WTC11 (cell line): Measurements from ENCODE around the gene SOX9. TPM values are rescaled to one million over a fixed set of nuclear protein-coding genes. Genes with fewer than 3 reads are reported as not detected.

Experiments
- ATAC-seq: fragments of 200-7000 bp; cut with Tn5 transposase; 2 replicates; pipeline ENCODE4 v1.10.0; 2021; ENCODE audit warnings: mild to moderate bottlenecking, moderate library complexity
- CTCF ChIA-PET: fragments of 300-600 bp; sonication (Branson Sonifier 250); formaldehyde crosslinking; loops from one replicate; lab custom pipeline; 2021; ENCODE audit warnings: antibody characterized with exemption; lab: Charles Lee
- POLR2A ChIA-PET: fragments of 350-600 bp; sonication (Branson Sonifier 250); formaldehyde crosslinking; loops from one replicate; lab custom pipeline; 2021; ENCODE audit warnings: antibody characterized with exemption; lab: Charles Lee
- DNase-seq: peaks from one replicate; pipeline ENCODE4 v3.0.0; 2021; ENCODE audit warnings: low spot score
- H3K27ac Mint-ChIP-seq: 2 replicates; pipeline ENCODE4 v1.8.0; 2021; ENCODE audit warnings: mixed read lengths
- H3K27me3 Mint-ChIP-seq: 2 replicates; pipeline ENCODE4 v1.8.0; 2021; ENCODE audit warnings: low read depth, mild to moderate bottlenecking, moderate library complexity, mixed read lengths
- H3K36me3 Mint-ChIP-seq: 2 replicates; pipeline ENCODE4 v1.8.0; 2021; ENCODE audit warnings: mixed read lengths
- H3K4me1 Mint-ChIP-seq: 2 replicates; pipeline ENCODE4 v1.8.0; 2022; ENCODE audit warnings: mixed read lengths
- H3K4me3 Mint-ChIP-seq: 2 replicates; pipeline ENCODE4 v1.8.0; 2021; ENCODE audit warnings: mild to moderate bottlenecking, moderate library complexity, mixed read lengths
- H3K9me3 Mint-ChIP-seq: 2 replicates; pipeline ENCODE4 v1.8.0; 2021; ENCODE audit warnings: mixed read lengths
- ELF4 ChIP-seq: sonication (generic); formaldehyde crosslinking; IDR thresholded peaks from 2 replicates; pipeline ENCODE4 v1.8.1; 2022; ENCODE audit warnings: low read depth, mild to moderate bottlenecking, moderate library complexity, missing genetic modification reagents
- GTF2I ChIP-seq: fragments of 250-450 bp; sonication (Bioruptor Pico); conservative IDR thresholded peaks from 2 replicates; pipeline ENCODE4 v1.4.0; 2021; ENCODE audit warnings: mild to moderate bottlenecking
- KAT7 ChIP-seq: sonication (generic); formaldehyde crosslinking; IDR thresholded peaks from 2 replicates; pipeline ENCODE4 v1.8.1; 2023; ENCODE audit warnings: missing genetic modification reagents, mild to moderate bottlenecking, borderline replicate concordance
- MXD4 ChIP-seq: fragments of 250-450 bp; sonication (Bioruptor Pico); IDR thresholded peaks from 2 replicates; pipeline ENCODE4 v1.8.0; 2021; ENCODE audit warnings: mild to moderate bottlenecking, moderate library complexity, borderline replicate concordance
- NFATC4 ChIP-seq: fragments of 250-450 bp; sonication (Bioruptor Pico); IDR thresholded peaks from 2 replicates; pipeline ENCODE4 v1.9.0; 2021; ENCODE audit warnings: mild to moderate bottlenecking
- NFE2L1 ChIP-seq: sonication (generic); formaldehyde crosslinking; IDR thresholded peaks from 2 replicates; pipeline ENCODE4 v1.8.1; 2023; ENCODE audit warnings: missing genetic modification reagents
- NR2C2 ChIP-seq: sonication (generic); formaldehyde crosslinking; IDR thresholded peaks from 2 replicates; pipeline ENCODE4 v1.8.0; 2022; ENCODE audit warnings: mild to moderate bottlenecking, missing genetic modification reagents
- SOX15 ChIP-seq: fragments of 250-450 bp; sonication (Bioruptor Pico); IDR thresholded peaks from 2 replicates; pipeline ENCODE4 v1.9.0; 2021; ENCODE audit warnings: mild to moderate bottlenecking
- TEAD4 ChIP-seq: sonication (generic); formaldehyde crosslinking; IDR thresholded peaks from 2 replicates; pipeline ENCODE4 v1.8.0; 2022; ENCODE audit warnings: mild to moderate bottlenecking, missing genetic modification reagents
- ZNF138 ChIP-seq: sonication (generic); formaldehyde crosslinking; conservative IDR thresholded peaks from 2 replicates; pipeline ENCODE4 v1.8.1; 2022; ENCODE audit warnings: mild to moderate bottlenecking, moderate library complexity, missing genetic modification reagents
- ZNF423 ChIP-seq: fragments of 250-450 bp; sonication (Bioruptor Pico); IDR thresholded peaks from 2 replicates; pipeline ENCODE4 v2.1.2; 2022; ENCODE audit warnings: mild to moderate bottlenecking, moderate library complexity
- total RNA-seq: library from RNA; stranded (reverse); gene quantifications from 3 replicates; pipeline ENCODE4 v1.2.3, GENCODE V29; 2021
- TF ChIP-seq, protein P1 (sequence below): fragments of 250-450 bp; sonication (Bioruptor Pico); IDR thresholded peaks from 2 replicates; pipeline ENCODE4 v1.9.0; 2021; ENCODE audit warnings: moderate library complexity, mild to moderate bottlenecking, inconsistent platforms, borderline replicate concordance
- TF ChIP-seq, protein P2 (sequence below): sonication (generic); formaldehyde crosslinking; conservative IDR thresholded peaks from 2 replicates; pipeline ENCODE4 v1.8.1; 2022; ENCODE audit warnings: mild to moderate bottlenecking, missing genetic modification reagents
- TF ChIP-seq, protein P3 (sequence below): fragments of 250-450 bp; sonication (Bioruptor Pico); IDR thresholded peaks from 2 replicates; pipeline ENCODE4 v1.9.0; 2021; ENCODE audit warnings: mild to moderate bottlenecking
- TF ChIP-seq, protein P4 (sequence below): sonication (generic); formaldehyde crosslinking; IDR thresholded peaks from 2 replicates; pipeline ENCODE4 v1.8.1; 2023; ENCODE audit warnings: mild to moderate bottlenecking, missing genetic modification reagents, moderate library complexity
- TF ChIP-seq, protein P5 (sequence below): sonication (generic); formaldehyde crosslinking; IDR thresholded peaks from 2 replicates; pipeline ENCODE4 v1.8.0; 2022; ENCODE audit warnings: mild to moderate bottlenecking, missing genetic modification reagents
- TF ChIP-seq, protein P6 (sequence below): sonication (generic); formaldehyde crosslinking; IDR thresholded peaks from 2 replicates; pipeline ENCODE4 v1.8.1; 2022; ENCODE audit warnings: low read depth, missing genetic modification reagents, borderline replicate concordance
- TF ChIP-seq, protein P7 (sequence below): sonication (generic); formaldehyde crosslinking; IDR thresholded peaks from 2 replicates; pipeline ENCODE4 v1.8.1; 2022; ENCODE audit warnings: missing genetic modification reagents, borderline replicate concordance
- TF ChIP-seq, protein P8 (sequence below): sonication (generic); formaldehyde crosslinking; IDR thresholded peaks from 2 replicates; pipeline ENCODE4 v1.8.1; 2023; ENCODE audit warnings: mild to moderate bottlenecking, missing genetic modification reagents, moderate library complexity
- TF ChIP-seq, protein P9 (sequence below): fragments of 250-450 bp; sonication (Bioruptor Pico); IDR thresholded peaks from 2 replicates; pipeline ENCODE4 v1.9.0; 2021; ENCODE audit warnings: mild to moderate bottlenecking, borderline replicate concordance

Gene SOX9
- total RNA-seq, 1 experiment from 2014 or later = 8.1 TPM

DNA sequence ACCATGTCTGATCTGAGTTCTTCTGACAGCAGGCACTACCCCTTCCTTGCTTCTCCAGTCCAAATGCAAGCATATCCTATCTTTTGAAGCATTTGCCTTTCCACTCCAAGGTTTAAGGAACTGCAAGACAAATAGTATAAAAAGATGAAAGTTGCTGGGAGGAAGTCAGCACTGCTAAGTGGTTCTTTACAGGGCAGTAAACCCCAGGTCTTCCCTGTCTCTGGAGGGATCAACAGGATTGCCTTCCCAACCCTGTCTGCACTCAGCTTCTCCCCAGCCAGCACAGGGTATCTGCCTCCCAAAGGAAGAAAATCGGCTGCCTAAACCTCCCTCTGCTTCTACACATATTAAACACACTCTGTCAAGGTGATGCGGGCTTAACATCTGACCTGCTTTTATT lies 46.8 kb downstream of the SOX9 start:
- Mint-ChIP-seq H3K4me1 (peaks cover 36% of the 10 kb centered on the region), H3K27me3 (no peaks in the 10 kb centered on the region), H3K4me3 (no peak overlapping the region), H3K27ac (no peak overlapping the region), H3K9me3 (peaks cover 2% of the 10 kb centered on the region), H3K36me3 (peaks cover 1% of the 10 kb centered on the region; the same call in 1 of the 2 replicates)
- ChIA-PET POLR2A (no interaction called here), CTCF (no interaction called here)
- TF ChIP-seq, protein P1, sequence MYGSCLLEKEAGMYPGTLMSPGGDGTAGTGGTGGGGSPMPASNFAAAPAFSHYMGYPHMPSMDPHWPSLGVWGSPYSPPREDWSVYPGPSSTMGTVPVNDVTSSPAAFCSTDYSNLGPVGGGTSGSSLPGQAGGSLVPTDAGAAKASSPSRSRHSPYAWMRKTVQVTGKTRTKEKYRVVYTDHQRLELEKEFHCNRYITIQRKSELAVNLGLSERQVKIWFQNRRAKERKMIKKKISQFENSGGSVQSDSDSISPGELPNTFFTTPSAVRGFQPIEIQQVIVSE (CRISPR knock-in tag) = no peak
- no peak for TF ChIP-seq NFE2L1 (CRISPR knock-in tag)
- TF ChIP-seq, protein P2, sequence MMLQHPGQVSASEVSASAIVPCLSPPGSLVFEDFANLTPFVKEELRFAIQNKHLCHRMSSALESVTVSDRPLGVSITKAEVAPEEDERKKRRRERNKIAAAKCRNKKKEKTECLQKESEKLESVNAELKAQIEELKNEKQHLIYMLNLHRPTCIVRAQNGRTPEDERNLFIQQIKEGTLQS (CRISPR knock-in tag) = no peak
- TF ChIP-seq KAT7 (CRISPR knock-in tag) = no peak
- no peak for TF ChIP-seq TEAD4
- TF ChIP-seq, protein P3, sequence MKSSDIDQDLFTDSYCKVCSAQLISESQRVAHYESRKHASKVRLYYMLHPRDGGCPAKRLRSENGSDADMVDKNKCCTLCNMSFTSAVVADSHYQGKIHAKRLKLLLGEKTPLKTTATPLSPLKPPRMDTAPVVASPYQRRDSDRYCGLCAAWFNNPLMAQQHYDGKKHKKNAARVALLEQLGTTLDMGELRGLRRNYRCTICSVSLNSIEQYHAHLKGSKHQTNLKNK (CRISPR knock-in tag) = no peak
- TF ChIP-seq NR2C2 (CRISPR knock-in tag) = no peak
- TF ChIP-seq MXD4 (CRISPR knock-in tag) = no peak
- TF ChIP-seq GTF2I (CRISPR knock-in tag) = no peak
- TF ChIP-seq NFATC4 (CRISPR knock-in tag) = no peak
- TF ChIP-seq ELF4 = no peak
- TF ChIP-seq ZNF423 = no peak
- DNase-seq = no peak
- no peak for ATAC-seq

DNA sequence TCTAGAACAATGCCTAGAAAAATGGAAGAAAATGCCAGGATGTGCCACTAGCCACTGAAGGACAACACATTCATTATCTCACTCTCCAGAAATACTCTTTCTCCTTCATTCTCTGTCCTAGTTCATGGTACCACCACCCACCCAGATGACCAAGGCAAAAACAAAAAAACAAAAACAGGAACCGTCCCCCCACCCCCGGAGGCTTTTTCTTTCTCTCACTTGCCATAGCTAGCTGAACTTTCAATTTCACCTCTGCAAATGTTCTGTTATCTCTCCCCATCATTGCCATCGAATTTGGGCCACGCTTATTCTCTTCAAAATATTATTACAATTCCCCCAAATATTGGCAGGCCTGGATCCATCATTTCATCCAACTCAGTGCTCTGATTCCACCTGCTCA lies 49.0 kb downstream of the SOX9 start:
- ATAC-seq = no peak
- H3K9me3 Mint-ChIP-seq = no peaks in the 10 kb centered on the region
- TF ChIP-seq, protein P4, sequence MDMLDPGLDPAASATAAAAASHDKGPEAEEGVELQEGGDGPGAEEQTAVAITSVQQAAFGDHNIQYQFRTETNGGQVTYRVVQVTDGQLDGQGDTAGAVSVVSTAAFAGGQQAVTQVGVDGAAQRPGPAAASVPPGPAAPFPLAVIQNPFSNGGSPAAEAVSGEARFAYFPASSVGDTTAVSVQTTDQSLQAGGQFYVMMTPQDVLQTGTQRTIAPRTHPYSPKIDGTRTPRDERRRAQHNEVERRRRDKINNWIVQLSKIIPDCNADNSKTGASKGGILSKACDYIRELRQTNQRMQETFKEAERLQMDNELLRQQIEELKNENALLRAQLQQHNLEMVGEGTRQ (CRISPR knock-in tag) = no peak
- TF ChIP-seq SOX15 (CRISPR knock-in tag) = no peak
- TF ChIP-seq, protein P5, sequence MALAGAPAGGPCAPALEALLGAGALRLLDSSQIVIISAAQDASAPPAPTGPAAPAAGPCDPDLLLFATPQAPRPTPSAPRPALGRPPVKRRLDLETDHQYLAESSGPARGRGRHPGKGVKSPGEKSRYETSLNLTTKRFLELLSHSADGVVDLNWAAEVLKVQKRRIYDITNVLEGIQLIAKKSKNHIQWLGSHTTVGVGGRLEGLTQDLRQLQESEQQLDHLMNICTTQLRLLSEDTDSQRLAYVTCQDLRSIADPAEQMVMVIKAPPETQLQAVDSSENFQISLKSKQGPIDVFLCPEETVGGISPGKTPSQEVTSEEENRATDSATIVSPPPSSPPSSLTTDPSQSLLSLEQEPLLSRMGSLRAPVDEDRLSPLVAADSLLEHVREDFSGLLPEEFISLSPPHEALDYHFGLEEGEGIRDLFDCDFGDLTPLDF (CRISPR knock-in tag) = no peak
- TF ChIP-seq ZNF138 (CRISPR knock-in tag) = no peak
- TF ChIP-seq, protein P6, sequence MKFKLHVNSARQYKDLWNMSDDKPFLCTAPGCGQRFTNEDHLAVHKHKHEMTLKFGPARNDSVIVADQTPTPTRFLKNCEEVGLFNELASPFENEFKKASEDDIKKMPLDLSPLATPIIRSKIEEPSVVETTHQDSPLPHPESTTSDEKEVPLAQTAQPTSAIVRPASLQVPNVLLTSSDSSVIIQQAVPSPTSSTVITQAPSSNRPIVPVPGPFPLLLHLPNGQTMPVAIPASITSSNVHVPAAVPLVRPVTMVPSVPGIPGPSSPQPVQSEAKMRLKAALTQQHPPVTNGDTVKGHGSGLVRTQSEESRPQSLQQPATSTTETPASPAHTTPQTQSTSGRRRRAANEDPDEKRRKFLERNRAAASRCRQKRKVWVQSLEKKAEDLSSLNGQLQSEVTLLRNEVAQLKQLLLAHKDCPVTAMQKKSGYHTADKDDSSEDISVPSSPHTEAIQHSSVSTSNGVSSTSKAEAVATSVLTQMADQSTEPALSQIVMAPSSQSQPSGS (CRISPR knock-in tag) = no peak
- TF ChIP-seq, protein P7, sequence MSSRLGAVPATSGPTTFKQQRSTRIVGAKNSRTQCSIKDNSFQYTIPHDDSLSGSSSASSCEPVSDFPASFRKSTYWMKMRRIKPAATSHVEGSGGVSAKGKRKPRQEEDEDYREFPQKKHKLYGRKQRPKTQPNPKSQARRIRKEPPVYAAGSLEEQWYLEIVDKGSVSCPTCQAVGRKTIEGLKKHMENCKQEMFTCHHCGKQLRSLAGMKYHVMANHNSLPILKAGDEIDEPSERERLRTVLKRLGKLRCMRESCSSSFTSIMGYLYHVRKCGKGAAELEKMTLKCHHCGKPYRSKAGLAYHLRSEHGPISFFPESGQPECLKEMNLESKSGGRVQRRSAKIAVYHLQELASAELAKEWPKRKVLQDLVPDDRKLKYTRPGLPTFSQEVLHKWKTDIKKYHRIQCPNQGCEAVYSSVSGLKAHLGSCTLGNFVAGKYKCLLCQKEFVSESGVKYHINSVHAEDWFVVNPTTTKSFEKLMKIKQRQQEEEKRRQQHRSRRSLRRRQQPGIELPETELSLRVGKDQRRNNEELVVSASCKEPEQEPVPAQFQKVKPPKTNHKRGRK = no peak
- TF ChIP-seq, protein P8, sequence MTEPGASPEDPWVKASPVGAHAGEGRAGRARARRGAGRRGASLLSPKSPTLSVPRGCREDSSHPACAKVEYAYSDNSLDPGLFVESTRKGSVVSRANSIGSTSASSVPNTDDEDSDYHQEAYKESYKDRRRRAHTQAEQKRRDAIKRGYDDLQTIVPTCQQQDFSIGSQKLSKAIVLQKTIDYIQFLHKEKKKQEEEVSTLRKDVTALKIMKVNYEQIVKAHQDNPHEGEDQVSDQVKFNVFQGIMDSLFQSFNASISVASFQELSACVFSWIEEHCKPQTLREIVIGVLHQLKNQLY = no peak
- TF ChIP-seq, protein P9, sequence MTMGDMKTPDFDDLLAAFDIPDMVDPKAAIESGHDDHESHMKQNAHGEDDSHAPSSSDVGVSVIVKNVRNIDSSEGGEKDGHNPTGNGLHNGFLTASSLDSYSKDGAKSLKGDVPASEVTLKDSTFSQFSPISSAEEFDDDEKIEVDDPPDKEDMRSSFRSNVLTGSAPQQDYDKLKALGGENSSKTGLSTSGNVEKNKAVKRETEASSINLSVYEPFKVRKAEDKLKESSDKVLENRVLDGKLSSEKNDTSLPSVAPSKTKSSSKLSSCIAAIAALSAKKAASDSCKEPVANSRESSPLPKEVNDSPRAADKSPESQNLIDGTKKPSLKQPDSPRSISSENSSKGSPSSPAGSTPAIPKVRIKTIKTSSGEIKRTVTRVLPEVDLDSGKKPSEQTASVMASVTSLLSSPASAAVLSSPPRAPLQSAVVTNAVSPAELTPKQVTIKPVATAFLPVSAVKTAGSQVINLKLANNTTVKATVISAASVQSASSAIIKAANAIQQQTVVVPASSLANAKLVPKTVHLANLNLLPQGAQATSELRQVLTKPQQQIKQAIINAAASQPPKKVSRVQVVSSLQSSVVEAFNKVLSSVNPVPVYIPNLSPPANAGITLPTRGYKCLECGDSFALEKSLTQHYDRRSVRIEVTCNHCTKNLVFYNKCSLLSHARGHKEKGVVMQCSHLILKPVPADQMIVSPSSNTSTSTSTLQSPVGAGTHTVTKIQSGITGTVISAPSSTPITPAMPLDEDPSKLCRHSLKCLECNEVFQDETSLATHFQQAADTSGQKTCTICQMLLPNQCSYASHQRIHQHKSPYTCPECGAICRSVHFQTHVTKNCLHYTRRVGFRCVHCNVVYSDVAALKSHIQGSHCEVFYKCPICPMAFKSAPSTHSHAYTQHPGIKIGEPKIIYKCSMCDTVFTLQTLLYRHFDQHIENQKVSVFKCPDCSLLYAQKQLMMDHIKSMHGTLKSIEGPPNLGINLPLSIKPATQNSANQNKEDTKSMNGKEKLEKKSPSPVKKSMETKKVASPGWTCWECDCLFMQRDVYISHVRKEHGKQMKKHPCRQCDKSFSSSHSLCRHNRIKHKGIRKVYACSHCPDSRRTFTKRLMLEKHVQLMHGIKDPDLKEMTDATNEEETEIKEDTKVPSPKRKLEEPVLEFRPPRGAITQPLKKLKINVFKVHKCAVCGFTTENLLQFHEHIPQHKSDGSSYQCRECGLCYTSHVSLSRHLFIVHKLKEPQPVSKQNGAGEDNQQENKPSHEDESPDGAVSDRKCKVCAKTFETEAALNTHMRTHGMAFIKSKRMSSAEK (CRISPR knock-in tag) = no peak

More for the DNA sequence above, 49.0 kb downstream of the SOX9 start:
- ChIA-PET POLR2A (no interaction called here), CTCF (no interaction called here)
- Mint-ChIP-seq H3K4me1 (peaks cover 40% of the 10 kb centered on the region), H3K36me3 (no peaks in the 10 kb centered on the region), H3K27me3 (no peaks in the 10 kb centered on the region), H3K4me3 (no peak overlapping the region), H3K27ac (no peak overlapping the region)
- no peak for DNase-seq
